GM21367 (cell line): ENCODE data around the gene CALHM2.
"Not testable (repeated sequence)": the region's sequence is repeated elsewhere in the genome, so short reads cannot be mapped to it uniquely, and the experiment has no call there.

Experiments
- ATAC-seq: cut with Tn5 transposase; IDR thresholded peaks from one replicate; pipeline ENCODE4 v1.9.1; 2021; ENCODE audit not compliant: unreplicated experiment

Gene CALHM2

DNA sequence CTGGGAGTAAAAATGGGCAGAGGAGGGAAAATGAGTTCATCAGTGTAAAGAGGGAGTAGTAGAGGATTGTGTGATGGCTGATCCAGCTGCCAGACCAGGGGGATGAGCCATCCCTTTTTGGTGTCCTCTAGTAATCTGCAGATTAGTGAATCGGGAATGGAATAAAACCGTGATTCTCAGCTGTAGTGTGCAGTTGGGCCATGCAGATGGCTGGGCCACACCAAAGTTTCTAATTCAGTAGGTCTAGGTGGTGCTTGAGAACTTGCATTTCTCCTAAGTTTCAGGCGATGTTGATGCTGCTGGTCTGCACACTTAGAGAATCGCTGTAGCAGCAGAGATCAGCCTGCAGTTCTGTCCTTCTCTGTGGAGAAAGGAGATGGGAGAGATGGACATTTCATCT, 33.1 kb downstream of the CALHM2 start:
- ATAC-seq = no peak

DNA sequence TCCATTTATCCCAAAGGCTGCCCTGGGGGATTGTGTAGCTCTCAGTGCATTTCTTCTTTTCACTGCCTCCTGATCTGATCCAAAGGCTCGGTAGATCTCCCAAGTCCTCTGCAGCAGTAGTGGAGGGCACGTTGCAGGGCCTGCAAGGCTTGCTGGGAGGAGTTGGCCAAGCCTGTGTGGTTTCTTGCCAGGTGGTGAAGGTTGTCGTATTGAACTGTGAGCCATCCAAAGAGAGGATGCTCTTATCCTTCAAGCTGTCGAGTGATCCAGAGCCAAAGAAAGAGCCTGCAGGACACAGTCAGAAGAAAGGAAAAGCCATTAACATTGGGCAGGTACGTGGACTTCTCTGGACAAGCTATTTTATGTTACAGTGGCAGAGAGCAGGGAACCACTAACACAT, 34.6 kb downstream of the CALHM2 start:
- ATAC-seq = no peak

DNA sequence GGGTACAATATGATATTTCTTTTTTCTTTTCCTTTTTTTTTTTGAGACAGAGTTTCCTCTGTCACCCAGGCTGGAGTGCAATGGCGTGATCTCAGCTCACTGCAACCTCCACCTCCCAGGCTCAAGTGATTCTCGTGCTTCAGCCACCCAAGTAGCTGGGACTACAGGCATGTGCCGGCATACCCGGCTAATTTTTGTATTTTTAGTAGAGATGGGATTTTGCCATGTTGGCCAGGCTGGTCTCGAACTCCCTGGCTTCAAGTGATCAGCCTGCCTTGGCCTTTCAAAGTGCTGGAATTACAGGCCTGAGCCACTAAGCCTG, 35.1 kb downstream of the CALHM2 start:
- ATAC-seq = not testable (repeated sequence)

DNA sequence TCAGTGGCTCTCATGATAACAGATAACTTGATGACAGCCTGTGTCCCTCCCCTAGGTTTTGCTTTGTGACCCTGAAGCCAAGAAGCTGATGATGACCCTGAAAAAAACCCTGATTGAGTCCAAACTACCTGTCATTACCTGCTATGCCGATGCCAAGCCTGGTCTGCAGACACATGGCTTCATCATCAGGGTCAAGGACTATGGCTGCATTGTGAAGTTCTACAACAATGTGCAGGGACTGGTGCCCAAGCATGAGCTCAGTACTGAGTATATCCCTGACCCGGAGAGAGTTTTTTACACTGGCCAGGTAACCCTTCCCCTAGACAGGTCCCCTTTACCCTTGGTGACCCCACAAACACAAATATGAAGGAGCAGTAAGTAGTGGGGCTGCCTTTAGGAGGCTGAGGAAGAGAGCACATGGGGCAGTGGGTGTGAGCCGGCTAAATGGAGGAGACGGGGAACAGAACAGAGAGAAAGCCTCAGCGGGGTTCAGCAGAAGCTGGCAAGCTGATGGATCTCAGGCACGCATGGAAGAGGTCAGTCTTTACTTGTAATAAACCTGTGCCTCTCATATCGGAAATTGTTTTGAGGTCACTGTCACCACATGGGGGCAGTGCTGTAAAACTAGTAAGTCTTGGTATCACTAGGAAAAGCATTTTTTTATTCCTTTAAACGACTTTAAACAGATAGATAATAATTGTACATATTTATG, 35.6 kb downstream of the CALHM2 start:
- no peak for ATAC-seq

DNA sequence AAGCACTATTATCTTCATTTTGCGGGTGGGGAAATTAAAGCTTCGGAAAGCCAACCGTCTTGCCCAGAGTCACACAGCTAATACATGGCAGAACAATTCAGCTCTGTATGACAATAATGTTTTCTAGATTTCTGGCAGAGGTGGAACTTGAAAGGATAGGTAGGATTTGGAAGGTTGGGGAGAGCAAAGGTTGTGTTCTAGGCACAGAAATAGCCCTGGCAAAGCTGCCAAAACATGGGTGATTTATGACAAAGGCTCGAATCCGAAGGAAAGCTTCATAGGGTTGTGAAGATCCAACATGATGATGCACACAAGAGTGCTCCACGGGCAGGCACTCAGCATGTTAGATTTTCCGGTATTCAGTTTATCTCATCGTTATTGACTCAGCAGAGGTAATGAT, 36.6 kb downstream of the CALHM2 start:
- ATAC-seq = no peak

DNA sequence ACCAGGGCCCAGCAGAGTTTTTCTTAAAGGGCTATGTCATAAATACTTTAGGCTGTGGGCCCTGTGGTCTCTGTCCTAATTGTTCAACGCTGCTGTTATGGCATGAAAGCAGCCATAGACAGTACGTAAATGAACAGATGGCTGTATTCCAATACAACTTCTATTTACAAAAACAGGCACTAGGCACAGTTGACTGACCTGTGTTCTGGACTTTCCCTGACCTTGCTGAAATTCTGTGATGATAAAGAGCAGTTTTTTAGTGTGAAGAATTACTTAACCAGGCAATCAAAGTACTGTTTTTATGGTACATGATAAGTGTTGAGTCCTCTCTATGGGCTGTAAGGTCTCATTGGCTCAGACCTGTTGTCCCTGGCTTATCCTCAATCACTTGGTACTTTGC, 38.6 kb downstream of the CALHM2 start:
- no peak for ATAC-seq

DNA sequence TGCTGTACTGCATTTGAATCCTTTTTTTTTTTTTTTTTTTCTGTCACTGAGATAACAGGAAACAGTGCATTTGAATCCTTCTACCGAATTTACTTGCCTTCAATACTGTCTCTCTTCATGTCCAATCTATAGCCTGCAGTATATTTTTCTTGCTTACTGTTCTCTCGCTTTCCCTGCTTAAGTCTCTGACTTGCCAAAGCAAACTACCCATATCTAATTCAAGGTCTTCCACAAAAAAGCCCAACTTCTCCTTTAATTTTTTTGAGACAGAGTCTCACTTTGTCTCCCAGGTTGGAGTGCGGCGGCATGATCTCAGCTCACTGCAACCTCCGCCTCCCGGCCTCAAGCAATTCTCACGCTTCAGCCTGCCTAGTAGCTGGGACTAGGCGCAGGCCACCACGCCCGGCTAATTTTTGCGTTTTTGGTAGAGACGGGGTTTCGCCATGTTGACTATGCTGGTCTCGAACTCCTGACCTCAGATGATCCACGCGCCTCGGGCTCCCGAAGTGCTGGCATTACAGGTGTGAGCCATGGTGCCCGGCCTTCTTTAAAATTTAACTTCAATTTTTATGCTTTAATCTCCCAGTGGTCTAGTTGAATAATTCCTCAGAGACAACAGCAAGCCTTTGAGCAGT, 54.9 kb downstream of the CALHM2 start:
- no peak for ATAC-seq

DNA sequence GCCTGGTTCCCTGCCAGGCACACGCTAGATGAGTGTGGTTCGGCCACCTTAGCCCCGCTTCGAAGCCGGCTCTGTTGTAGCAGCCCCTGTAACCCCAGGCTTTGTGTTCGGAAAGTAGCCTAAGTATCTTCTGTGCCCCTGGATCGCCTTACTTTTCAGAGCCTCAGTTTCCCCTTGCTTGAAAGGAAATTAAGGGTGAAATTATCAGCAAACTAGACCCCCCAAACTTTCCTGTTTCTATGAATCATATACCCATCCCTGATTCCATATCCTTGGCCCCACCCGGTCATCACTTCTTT, 55.4 kb downstream of the CALHM2 start:
- no peak for ATAC-seq
